ENCODE results near the gene DOCK4.
A peak's percentile ranks its signal among the peaks of the same experiment; 100 is the strongest.

The DOCK4 gene

DNA sequence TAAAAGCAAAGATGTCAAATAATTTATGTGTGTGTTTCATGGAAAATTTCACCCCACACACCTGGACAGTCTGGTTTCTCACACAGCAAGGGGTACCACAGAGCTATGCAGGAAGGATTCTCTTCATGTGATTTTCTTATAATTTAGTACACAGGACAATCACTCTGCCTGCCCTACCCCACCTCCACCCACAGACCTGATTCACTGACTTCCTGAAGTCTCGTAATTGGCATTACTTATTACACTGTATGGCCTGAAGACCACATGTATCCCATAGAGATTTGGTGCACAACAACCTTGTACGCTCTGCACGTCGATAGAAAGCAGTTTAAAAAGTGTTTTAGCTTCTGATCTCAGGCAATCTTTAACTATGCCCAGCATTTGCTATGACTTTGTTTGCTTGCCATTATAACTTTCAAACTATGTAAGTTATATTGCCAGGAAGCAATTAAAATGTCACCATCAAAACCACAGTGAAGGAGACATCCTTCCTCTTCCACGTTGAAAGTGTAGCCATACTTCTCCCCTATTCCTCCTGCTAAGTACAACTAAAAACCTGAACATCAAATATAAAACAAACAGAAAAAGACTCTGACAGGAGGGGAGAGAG is 364.5 kb downstream of the DOCK4 start:
- Histone ChIP-seq H3K36me3 (ENCODE audit: insufficient read depth, low read length) (no peaks in the 10 kb centered on the region), H2AFZ (ENCODE audit: low read length) (no peak overlapping the region), H4K20me1 (ENCODE audit: insufficient read depth, low read length, poor library complexity, severe bottlenecking) (no peaks in the 10 kb centered on the region), H3K79me2 (ENCODE audit: insufficient read depth, low read length) (no peaks in the 10 kb centered on the region), H3K4me3 (ENCODE audit: low read length, poor library complexity, severe bottlenecking) (peak overlapping the region; percentile 38), H3K4me2 (ENCODE audit: low read depth, low read length, poor library complexity, severe bottlenecking) (peak overlapping the region; percentile 59), H3K4me1 (ENCODE audit: insufficient read depth, low read length, poor library complexity, severe bottlenecking) (peaks cover 25% of the 10 kb centered on the region), H3K9me2 (replicated peaks; ENCODE audit: low read depth, low read length) (no peaks in the 10 kb centered on the region), H3F3A (ENCODE audit: low read depth) (peaks cover 6% of the 10 kb centered on the region; the same call in 1 of the 2 replicates), H3K9ac (ENCODE audit: low read depth, low read length, poor library complexity, severe bottlenecking) (no peak overlapping the region), H3K27me3 (ENCODE audit: insufficient read depth, low read length, poor library complexity, severe bottlenecking) (peaks cover 35% of the 10 kb centered on the region), H3K9me3 (ENCODE audit: insufficient read depth, low read depth, low read length) (no peaks in the 10 kb centered on the region)
- TF ChIP-seq, protein P1, sequence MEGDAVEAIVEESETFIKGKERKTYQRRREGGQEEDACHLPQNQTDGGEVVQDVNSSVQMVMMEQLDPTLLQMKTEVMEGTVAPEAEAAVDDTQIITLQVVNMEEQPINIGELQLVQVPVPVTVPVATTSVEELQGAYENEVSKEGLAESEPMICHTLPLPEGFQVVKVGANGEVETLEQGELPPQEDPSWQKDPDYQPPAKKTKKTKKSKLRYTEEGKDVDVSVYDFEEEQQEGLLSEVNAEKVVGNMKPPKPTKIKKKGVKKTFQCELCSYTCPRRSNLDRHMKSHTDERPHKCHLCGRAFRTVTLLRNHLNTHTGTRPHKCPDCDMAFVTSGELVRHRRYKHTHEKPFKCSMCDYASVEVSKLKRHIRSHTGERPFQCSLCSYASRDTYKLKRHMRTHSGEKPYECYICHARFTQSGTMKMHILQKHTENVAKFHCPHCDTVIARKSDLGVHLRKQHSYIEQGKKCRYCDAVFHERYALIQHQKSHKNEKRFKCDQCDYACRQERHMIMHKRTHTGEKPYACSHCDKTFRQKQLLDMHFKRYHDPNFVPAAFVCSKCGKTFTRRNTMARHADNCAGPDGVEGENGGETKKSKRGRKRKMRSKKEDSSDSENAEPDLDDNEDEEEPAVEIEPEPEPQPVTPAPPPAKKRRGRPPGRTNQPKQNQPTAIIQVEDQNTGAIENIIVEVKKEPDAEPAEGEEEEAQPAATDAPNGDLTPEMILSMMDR (conservative IDR thresholded peaks at IDR 0.05; ENCODE audit: low read length): no peak
- TF ChIP-seq EZH2phosphoT487 (IDR thresholded peaks at IDR 0.05; ENCODE audit: borderline replicate concordance): no peak

DNA sequence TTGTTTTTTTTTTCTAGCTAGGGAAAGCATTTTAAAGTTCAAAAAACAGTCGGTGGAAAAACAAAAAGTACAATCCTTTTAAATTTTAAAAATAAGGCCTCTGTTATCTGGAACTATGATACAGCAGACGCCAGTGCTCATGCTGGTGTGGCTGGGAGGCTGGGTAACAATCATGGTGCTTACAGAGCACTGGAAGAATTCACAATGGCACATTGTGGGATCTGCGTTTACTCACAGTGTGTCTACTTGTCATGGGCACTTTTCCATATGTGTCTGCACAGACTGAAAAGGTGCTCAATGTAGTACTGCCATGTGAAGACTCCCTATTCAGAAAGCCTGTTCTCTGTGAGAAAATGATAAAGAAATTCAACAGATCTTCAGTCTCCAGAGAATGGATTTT is 365.7 kb downstream of the DOCK4 start:
- no peak overlapping the region for H3K9ac ChIP-seq (ENCODE audit: low read depth, low read length, poor library complexity, severe bottlenecking)
- H3K4me2 ChIP-seq (ENCODE audit: low read depth, low read length, poor library complexity, severe bottlenecking): no peak overlapping the region
- H4K20me1 ChIP-seq (ENCODE audit: insufficient read depth, low read length, poor library complexity, severe bottlenecking): no peaks in the 10 kb centered on the region
- peaks cover 6% of the 10 kb centered on the region; the same call in 1 of the 2 replicates for H3F3A ChIP-seq (ENCODE audit: low read depth)
- H3K4me3 ChIP-seq (ENCODE audit: low read length, poor library complexity, severe bottlenecking): no peak overlapping the region
- H2AFZ ChIP-seq (ENCODE audit: low read length): no peak overlapping the region
- TF ChIP-seq, protein P1 (conservative IDR thresholded peaks at IDR 0.05; ENCODE audit: low read length): no peak
- no peak for TF ChIP-seq EZH2phosphoT487 (IDR thresholded peaks at IDR 0.05; ENCODE audit: borderline replicate concordance)
- no peaks in the 10 kb centered on the region for H3K36me3 ChIP-seq (ENCODE audit: insufficient read depth, low read length)
- no peaks in the 10 kb centered on the region for H3K79me2 ChIP-seq (ENCODE audit: insufficient read depth, low read length)
- peaks cover 24% of the 10 kb centered on the region for H3K27me3 ChIP-seq (ENCODE audit: insufficient read depth, low read length, poor library complexity, severe bottlenecking)
- H3K9me2 ChIP-seq (replicated peaks; ENCODE audit: low read depth, low read length): no peaks in the 10 kb centered on the region
- peaks cover 25% of the 10 kb centered on the region for H3K4me1 ChIP-seq (ENCODE audit: insufficient read depth, low read length, poor library complexity, severe bottlenecking)
- no peaks in the 10 kb centered on the region for H3K9me3 ChIP-seq (ENCODE audit: insufficient read depth, low read depth, low read length)

DNA sequence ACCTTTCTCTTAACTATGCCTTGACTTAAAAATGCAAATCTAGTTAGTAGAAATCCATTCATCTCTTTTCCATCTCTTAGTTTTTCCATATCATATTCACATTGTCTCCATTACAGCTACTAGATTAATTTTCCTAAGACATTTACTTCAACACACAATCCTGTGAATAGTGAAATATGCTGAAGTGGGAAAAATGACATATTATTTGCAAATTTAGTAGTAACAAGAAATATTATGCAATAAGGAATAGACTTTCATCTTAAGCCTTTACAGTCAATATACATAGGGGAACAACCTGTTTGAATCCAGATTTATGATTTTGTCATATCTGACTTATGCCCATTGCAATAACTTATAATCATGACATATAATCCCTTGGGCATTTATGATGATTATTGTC is 366.9 kb downstream of the DOCK4 start:
- no peak overlapping the region for H2AFZ ChIP-seq (ENCODE audit: low read length)
- H3K9ac ChIP-seq (ENCODE audit: low read depth, low read length, poor library complexity, severe bottlenecking): no peak overlapping the region
- TF ChIP-seq EZH2phosphoT487 (IDR thresholded peaks at IDR 0.05; ENCODE audit: borderline replicate concordance): no peak
- TF ChIP-seq, protein P1 (conservative IDR thresholded peaks at IDR 0.05; ENCODE audit: low read length): no peak
- H3K36me3 ChIP-seq (ENCODE audit: insufficient read depth, low read length): no peaks in the 10 kb centered on the region
- H3K4me3 ChIP-seq (ENCODE audit: low read length, poor library complexity, severe bottlenecking): no peak overlapping the region
- no peaks in the 10 kb centered on the region for H3K9me2 ChIP-seq (replicated peaks; ENCODE audit: low read depth, low read length)
- peaks cover 20% of the 10 kb centered on the region for H3K27me3 ChIP-seq (ENCODE audit: insufficient read depth, low read length, poor library complexity, severe bottlenecking)
- no peaks in the 10 kb centered on the region for H3K79me2 ChIP-seq (ENCODE audit: insufficient read depth, low read length)
- H4K20me1 ChIP-seq (ENCODE audit: insufficient read depth, low read length, poor library complexity, severe bottlenecking): no peaks in the 10 kb centered on the region
- H3K9me3 ChIP-seq (ENCODE audit: insufficient read depth, low read depth, low read length): no peaks in the 10 kb centered on the region
- H3K4me2 ChIP-seq (ENCODE audit: low read depth, low read length, poor library complexity, severe bottlenecking): no peak overlapping the region
- H3K4me1 ChIP-seq (ENCODE audit: insufficient read depth, low read length, poor library complexity, severe bottlenecking): peaks cover 25% of the 10 kb centered on the region
- H3F3A ChIP-seq (ENCODE audit: low read depth): peaks cover 6% of the 10 kb centered on the region; the same call in 1 of the 2 replicates
